Osteoblast (primary cell): ENCODE results near the gene NPTXR. TPM values are rescaled to one million over a fixed set of nuclear protein-coding genes. Genes with fewer than 3 reads are reported as not detected.

Experiments
- DNase-seq: peaks from one replicate; pipeline ENCODE4 v3.0.0; 2011; ENCODE audit warnings: low spot score, mixed read lengths; ENCODE audit not compliant: insufficient read length; ENCODE audit errors: missing footprints
- H2AFZ ChIP-seq: 2 replicates; pipeline ENCODE4 v1.6.0; 2011; ENCODE audit warnings: mild to moderate bottlenecking, low read length
- H3K27ac ChIP-seq: 2 replicates; pipeline ENCODE4 v1.5.1; 2011; ENCODE audit warnings: mild to moderate bottlenecking, low read depth, low read length, moderate library complexity
- H3K27me3 ChIP-seq: 2 replicates; pipeline ENCODE4 v1.6.0; 2012; ENCODE audit warnings: mild to moderate bottlenecking, control low read depth, inconsistent platforms, low read length, moderate library complexity; ENCODE audit not compliant: insufficient read depth
- H3K36me3 ChIP-seq: 2 replicates; pipeline ENCODE4 v1.5.1; 2011; ENCODE audit warnings: mild to moderate bottlenecking, low read length, control low read depth, moderate library complexity; ENCODE audit not compliant: insufficient read depth
- H3K4me1 ChIP-seq: 2 replicates; pipeline ENCODE4 v1.5.1; 2011; ENCODE audit warnings: mild to moderate bottlenecking, low read length, control low read depth, moderate library complexity; ENCODE audit not compliant: insufficient read depth
- H3K4me2 ChIP-seq: 2 replicates; pipeline ENCODE4 v1.6.0; 2011; ENCODE audit warnings: mild to moderate bottlenecking, low read length; ENCODE audit not compliant: insufficient read depth
- H3K4me3 ChIP-seq: fragments of 200-600 bp; sonication (generic); 3 replicates; pipeline ENCODE4 v1.5.1; 2012; ENCODE audit warnings: mild to moderate bottlenecking, low read length, inconsistent platforms; ENCODE audit not compliant: insufficient read depth
- H3K79me2 ChIP-seq: 2 replicates; pipeline ENCODE4 v1.6.0; 2012; ENCODE audit warnings: mild to moderate bottlenecking, low read length, control low read depth, inconsistent platforms; ENCODE audit not compliant: insufficient read depth
- H3K9me3 ChIP-seq: 2 replicates; pipeline ENCODE4 v1.5.1; 2011; ENCODE audit warnings: low read depth, low read length, control low read depth
- H4K20me1 ChIP-seq: 2 replicates; pipeline ENCODE4 v1.6.0; 2012; ENCODE audit warnings: mild to moderate bottlenecking, low read length, control low read depth; ENCODE audit not compliant: insufficient read depth
- CTCF ChIP-seq: IDR thresholded peaks from 2 replicates; pipeline ENCODE4 v1.5.1; 2011; ENCODE audit warnings: mild to moderate bottlenecking, low read depth, low read length, moderate library complexity; ENCODE audit errors: extremely low read depth
- total RNA-seq: library from RNA; depleted of rRNA; stranded (reverse); fragments of >200 nt; gene quantifications from 2 replicates; pipeline ENCODE4 v1.2.3, GENCODE V29; 2012

NPTXR gene
- total RNA-seq, 1 donor: 0.72 TPM

GRCh38 chr22:38871360-38872171 is 27.7 kb upstream of the NPTXR start:
- peak overlapping the region; percentile 41 for H3K27ac ChIP-seq
- peak; percentile 94 for DNase-seq
- no peak overlapping the region for H2AFZ ChIP-seq

GRCh38 chr22:38870791-38871359 is 27.0 kb upstream of the NPTXR start:
- no peaks in the 10 kb centered on the region for H3K9me3 ChIP-seq
- peak overlapping the region; percentile 87 for H3K4me2 ChIP-seq
- DNase-seq: peak; percentile 50
- TF ChIP-seq CTCF: no peak
- peaks cover 29% of the 10 kb centered on the region for H4K20me1 ChIP-seq
- H3K27ac ChIP-seq: peak overlapping the region; percentile 41
- peaks cover 23% of the 10 kb centered on the region for H3K36me3 ChIP-seq
- peaks cover 12% of the 10 kb centered on the region for H3K27me3 ChIP-seq
- peaks cover 32% of the 10 kb centered on the region for H3K79me2 ChIP-seq
- peak overlapping the region; percentile 85 for H3K4me3 ChIP-seq
- H3K4me1 ChIP-seq: peaks cover 10% of the 10 kb centered on the region
- peak overlapping the region; percentile 14 for H2AFZ ChIP-seq

More at GRCh38 chr22:38871360-38872171, 27.7 kb upstream of the NPTXR start:
- Histone ChIP-seq H3K9me3 (no peaks in the 10 kb centered on the region), H3K36me3 (peaks cover 23% of the 10 kb centered on the region), H3K4me1 (peaks cover 10% of the 10 kb centered on the region), H3K79me2 (peaks cover 32% of the 10 kb centered on the region), H3K4me3 (peak overlapping the region; percentile 85), H3K4me2 (peak overlapping the region; percentile 87), H3K27me3 (peaks cover 16% of the 10 kb centered on the region), H4K20me1 (peaks cover 29% of the 10 kb centered on the region)
- TF ChIP-seq CTCF: no peak

GRCh38 chr22:38870312-38870741 is 26.5 kb upstream of the NPTXR start:
- peak; percentile 96 for TF ChIP-seq CTCF
- H3K27me3 ChIP-seq: peaks cover 10% of the 10 kb centered on the region
- peaks cover 32% of the 10 kb centered on the region for H3K79me2 ChIP-seq
- peak overlapping the region; percentile 14 for H2AFZ ChIP-seq
- peak overlapping the region; percentile 87 for H3K4me2 ChIP-seq
- H3K27ac ChIP-seq: no peak overlapping the region
- peak; percentile 99 for DNase-seq
- peaks cover 26% of the 10 kb centered on the region for H3K36me3 ChIP-seq
- peaks cover 33% of the 10 kb centered on the region for H4K20me1 ChIP-seq
- H3K9me3 ChIP-seq: no peaks in the 10 kb centered on the region
- H3K4me1 ChIP-seq: peaks cover 10% of the 10 kb centered on the region
- peak overlapping the region; percentile 85 for H3K4me3 ChIP-seq

- Histone ChIP-seq H3K27ac (no peak overlapping the region), H3K9me3 (no peaks in the 10 kb centered on the region), H4K20me1 (peaks cover 40% of the 10 kb centered on the region), H3K4me3 (no peak overlapping the region), H3K36me3 (peaks cover 30% of the 10 kb centered on the region), H3K4me1 (peaks cover 10% of the 10 kb centered on the region), H3K4me2 (no peak overlapping the region), H2AFZ (no peak overlapping the region), H3K27me3 (peaks cover 5% of the 10 kb centered on the region), H3K79me2 (peaks cover 32% of the 10 kb centered on the region)
- no peak for TF ChIP-seq CTCF
- DNase-seq: no peak
Measured at GRCh38 chr22:38869663-38870062, 25.8 kb upstream of the NPTXR start.
